GM12878 (cell line): Measurements from ENCODE around the gene DHX29. TPM values are rescaled to one million over a fixed set of nuclear protein-coding genes. Genes with fewer than 3 reads are reported as not detected.

ENCODE experiments used
- MTA2 ChIP-seq: fragments of 450-650 bp; IDR thresholded peaks from 2 replicates; pipeline ENCODE4 v1.6.1; 2016; ENCODE audit warnings: low read depth, mild to moderate bottlenecking, moderate library complexity
- ZBTB33 ChIP-seq: fragments of 450-650 bp; IDR thresholded peaks from 2 replicates; pipeline ENCODE4 v1.6.1; 2017; ENCODE audit warnings: mild to moderate bottlenecking
- ZBTB40 ChIP-seq: fragments of 450-650 bp; IDR thresholded peaks from 2 replicates; pipeline ENCODE4 v1.6.1; 2016; ENCODE audit warnings: mild to moderate bottlenecking, moderate library complexity, borderline replicate concordance
- ZNF687 ChIP-seq: fragments of 450-650 bp; IDR thresholded peaks from 2 replicates; pipeline ENCODE4 v1.6.1; 2017; ENCODE audit warnings: mild to moderate bottlenecking, moderate library complexity
- polyA plus RNA-seq, 11 experiments: library from polyadenylated mRNA; depleted of rRNA in 4 of 11; unstranded in 6 of 11; stranded (reverse) in 5 of 11; fragments of >200 nt; fragmentation: Nextera tagmentation in 4 of 11; fragmentation: Illumina TruSeq in 1 of 11; extraction: Ambion mirVana in 4 of 11; extraction: Trizol in 1 of 11; gene quantifications; 1 replicate in 1 of 11; 2 replicates in 10 of 11; pipeline versions ENCODE4 v1.2.1 to v1.2.3, GENCODE V29; 2011 to 2016; ENCODE audit warnings: inconsistent platforms in 2 of 11, missing spikeins in 2 of 11, low read depth in 1 of 11
- total RNA-seq, 4 experiments: library from RNA; depleted of rRNA in 3 of 4; stranded (reverse); fragments of >200 nt in 3 of 4; fragmentation: Illumina TruSeq in 1 of 4; extraction: Trizol in 1 of 4; gene quantifications; 2 replicates each; pipeline versions ENCODE4 v1.2.1 to v1.2.3, GENCODE V29; 2013 to 2021

Gene DHX29
- total and polyA plus RNA-seq, 10 of the 15 experiments (the other 5 are each of a cell fraction or from before 2014, with no cell fraction given): 5.3 to 49.1 (median 17.2) TPM

GRCh38 chr5:55303238-55303690 lies 4.2 kb downstream of the DHX29 start (continued):
- TF ChIP-seq ZBTB33 (no peak), ZNF687 (no peak), MTA2 (peak; percentile 48), ZBTB40 (no peak)
